Measurements from ENCODE around the gene PRMT7.

PRMT7 gene

DNA sequence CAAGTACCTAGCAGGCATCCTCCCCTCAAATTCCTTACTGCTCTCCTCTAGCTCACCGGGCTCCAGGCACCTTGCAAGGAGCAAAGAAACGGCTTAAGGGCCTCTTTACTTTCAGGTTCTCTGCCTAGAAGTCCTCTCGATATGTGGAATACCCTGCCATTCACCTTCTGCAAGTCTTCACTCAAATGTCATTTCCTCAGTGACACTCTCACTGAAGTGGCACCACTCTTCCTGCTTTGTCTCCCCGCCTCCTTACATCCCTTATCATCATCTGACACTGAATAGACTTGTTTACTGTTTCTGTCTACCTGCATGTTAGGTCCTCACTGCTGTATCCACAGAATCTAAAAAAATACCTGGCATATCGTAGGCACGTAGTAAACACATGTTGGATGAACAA, 1.0 kb upstream of the PRMT7 start:
- DNase-seq = no peak

DNA sequence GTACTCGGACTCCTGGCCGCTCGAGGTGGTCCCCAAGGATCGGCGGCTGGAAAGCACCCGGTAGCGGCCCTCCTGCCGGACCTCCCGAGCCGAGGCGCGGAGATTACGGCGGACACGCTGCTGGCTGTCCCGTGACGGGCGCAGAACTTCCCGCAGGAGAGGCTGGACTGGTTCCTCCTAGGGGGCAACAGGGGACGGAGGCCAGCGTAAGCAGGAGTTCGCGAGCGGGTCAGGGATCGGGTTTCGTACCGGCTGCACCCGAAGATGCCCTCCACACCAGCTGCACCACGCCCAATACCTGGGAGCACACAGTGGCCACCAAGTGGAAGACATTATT, 414 bp upstream of the PRMT7 start:
- peak; percentile 14 for DNase-seq

DNA sequence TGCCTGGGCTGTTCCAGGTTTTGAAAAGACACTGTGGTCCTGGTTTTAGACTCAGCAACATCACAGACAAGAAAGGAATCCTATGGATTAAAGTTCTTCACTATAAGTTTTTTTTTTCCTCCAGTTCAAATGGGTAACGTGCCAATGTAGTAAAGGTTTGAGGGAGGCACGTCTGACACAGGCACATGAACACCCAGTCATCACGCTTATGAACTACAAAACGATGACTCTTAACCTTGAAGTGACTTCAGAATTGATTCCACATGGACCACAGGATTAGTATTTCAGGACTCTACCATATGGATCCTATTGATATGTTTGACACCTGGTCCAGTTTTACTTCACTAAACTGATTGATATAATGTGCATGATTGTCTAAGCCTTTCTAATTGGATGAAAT, 2.3 kb downstream of the PRMT7 start:
- no peak for DNase-seq

DNA sequence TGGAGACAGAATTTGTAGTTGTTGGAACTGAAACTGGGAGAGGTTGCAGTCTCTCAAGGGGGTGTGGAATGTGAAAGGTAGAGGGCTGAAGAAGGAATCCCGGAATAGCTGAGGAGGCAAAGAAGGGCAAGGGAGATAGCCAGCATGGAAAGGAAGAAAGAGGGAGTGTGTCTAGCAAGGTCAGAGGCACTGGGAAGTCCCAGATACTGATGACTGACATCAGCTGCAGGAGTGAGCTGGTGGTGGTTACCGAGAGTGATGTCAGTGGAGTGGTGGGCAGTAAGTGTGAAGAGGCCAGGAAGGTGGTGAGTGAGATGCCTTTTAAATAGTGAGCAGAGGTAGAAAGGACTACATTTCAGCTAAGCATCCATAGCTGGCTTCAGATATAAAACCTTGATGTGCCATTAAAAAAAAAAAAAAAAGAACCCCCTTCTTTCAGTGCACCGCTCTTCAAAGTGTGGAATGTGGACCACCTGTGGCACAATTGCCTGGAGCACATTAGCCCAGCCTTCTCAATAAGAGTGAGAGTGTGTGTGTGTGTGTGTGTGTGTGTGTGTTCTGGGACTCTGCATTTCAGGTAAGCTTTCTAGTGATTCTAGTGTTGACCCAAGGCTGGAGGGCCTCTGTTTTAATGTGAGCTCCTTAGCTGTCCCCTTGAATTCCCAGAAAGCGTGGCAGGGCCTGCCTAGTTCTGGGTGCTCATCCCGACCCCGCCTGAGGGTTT, 8.5 kb downstream of the PRMT7 start:
- peak; percentile 24 for DNase-seq

DNA sequence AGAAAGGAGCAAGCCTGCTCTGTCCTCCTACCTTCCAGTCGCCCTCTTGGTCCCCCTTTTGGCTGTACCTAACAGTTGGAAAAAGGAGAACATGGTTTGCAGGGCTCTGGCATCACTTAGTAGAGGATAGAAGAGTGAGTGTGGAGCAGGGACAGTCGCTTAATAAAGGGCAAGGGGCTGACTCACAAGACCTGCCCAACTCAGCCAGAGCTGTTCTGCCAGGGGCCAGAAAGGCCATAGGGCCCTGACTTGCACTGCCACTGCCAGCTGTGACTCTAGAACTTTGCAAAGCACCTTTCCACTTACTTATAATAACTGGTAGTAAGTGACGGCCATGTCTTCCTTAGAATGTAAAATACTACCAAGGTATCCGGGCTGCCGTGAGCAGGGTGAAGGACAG, 13.5 kb downstream of the PRMT7 start:
- DNase-seq = no peak

DNA sequence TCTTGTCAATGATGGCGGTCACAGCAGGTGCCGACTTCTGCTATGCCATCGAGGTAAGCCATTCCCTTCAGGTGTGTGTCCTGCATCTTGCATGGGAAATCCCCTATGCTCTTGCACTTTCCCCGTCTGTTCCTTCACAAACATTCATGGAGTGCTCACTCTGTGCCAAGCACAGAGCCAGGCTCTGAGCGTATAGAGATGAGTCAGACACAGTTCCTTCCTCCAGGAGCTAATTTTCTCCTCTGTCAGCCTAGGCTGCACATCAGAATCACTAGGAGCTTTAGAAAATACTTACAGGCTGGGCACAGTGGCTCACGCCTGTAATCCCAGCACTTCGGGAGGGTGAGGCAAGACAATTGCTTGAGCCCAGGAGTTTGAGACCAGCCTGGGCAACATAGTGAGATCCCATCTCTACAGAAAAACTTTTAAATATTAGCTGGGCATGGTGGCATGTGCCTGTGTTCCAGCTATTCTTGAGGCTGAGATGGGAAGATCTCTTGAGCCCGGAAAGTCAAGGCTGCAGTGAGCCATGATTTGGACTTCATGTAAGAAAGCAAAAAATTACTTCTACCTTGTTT, 14.1 kb downstream of the PRMT7 start:
- no peak for DNase-seq

DNA sequence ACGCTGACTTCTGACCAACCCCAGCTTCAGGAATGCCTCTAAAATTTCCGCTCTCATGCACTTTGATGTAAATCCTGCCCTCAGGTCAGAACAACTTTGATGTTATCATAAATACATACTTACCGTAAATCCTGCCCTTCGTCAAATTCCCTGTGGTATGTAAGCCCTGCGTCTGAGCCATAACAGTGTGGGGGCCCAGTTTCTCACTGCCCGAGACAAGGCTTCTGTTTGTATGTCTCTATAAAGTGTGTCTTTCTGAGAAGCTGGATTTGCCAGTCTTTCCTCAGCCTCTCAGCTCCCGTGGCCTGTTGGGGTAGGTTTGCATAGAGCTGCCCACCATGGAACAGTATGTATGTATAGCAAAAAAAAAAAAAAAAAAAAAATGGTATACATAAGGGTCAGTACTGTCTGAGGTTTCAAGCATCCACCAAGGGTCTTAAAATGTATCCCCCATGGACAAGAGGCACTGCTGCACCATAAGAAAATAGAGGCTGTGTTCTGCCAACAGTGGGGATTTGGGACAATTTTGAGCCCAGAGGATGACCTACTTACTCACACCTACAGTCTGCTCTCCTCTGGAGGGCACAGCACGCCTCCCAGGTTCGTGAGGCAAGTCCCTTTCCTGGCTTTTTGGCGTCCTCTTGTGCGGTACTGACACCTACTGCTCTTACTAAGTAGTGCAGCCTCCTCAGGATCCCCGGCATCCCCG, 17.5 kb downstream of the PRMT7 start:
- peak; percentile 74 for DNase-seq

DNA sequence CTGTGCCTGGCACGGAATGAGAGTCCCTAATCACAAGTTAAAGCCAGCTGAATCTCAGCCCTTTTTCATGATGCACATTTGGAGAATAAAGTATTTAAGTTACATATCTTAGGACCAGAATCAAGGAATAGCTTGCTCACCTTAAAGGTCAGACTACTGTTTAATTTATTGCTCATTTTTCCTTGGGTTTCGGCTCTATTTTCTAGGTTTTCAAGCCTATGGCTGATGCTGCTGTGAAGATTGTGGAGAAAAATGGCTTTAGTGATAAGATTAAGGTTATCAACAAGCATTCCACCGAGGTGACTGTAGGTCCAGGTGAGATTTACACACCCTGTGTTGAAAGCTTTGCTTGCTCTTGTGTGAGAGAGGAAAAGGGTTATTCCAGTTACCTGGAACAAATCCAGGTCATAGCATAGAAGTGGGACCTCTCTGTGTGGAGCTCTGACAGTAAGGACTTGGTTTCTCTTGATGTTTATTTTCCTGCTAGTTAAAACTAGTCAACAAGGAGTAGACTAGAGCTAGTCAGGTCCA, 18.1 kb downstream of the PRMT7 start:
- DNase-seq = no peak

DNA sequence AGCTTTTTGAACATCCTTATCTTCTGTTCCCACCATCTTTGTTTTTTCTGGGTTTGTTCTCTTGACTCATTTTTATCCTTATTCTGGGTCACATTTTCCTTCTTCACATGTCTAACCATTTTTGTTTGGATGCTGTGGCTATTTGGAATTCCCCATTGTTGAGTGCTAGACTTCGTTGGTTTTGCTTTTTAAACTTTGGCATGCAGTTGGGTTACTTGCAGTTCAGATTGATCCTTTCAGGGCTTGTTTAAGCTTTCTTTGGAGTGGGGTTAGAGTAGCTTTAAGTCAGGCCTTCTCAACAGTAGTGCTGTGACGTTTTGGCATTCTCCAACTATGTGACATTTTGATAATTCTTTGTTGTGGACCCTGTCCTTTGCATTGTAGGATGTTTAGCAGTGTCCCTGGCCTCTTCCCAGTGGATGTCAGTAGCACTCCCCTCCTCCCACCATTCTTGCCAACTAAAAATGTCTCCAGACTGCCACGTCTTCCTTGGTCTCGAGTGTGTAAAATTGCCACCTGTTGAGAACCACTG, 21.1 kb downstream of the PRMT7 start:
- DNase-seq = no peak

DNA sequence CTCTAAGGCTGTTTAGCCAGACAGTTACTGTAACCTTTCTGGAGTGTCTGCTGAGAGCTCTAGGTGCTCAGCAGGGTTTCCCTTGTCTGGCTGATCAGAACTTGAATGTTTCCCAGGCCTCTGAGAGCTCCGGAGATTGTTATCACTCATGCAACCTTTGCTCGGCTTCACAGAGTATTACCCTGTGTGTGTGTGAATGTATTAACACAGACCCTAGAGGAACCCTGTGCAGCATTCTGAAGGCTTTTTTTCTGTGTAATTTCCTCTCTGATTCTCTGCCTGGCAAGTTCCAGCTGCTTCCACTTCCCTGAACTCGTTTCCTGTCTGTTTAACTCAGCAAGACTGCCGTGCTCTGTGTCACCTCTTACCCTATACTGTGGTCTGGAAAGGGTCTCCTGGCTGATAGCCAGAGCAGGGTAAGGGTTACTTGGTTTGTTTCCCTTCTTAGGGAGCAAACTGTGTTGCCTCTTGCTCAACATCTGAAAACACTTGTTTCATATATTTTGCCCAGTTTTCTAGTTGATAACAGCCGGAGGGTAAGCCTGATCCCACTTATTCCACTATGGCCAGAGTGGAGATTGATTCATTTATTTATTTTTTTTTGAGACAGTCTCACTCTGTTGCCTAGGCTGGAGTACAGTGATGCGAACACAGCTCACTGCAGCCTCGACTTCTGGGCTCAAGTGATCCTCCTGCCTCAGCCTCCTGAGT, 21.7 kb downstream of the PRMT7 start:
- DNase-seq = no peak

DNA sequence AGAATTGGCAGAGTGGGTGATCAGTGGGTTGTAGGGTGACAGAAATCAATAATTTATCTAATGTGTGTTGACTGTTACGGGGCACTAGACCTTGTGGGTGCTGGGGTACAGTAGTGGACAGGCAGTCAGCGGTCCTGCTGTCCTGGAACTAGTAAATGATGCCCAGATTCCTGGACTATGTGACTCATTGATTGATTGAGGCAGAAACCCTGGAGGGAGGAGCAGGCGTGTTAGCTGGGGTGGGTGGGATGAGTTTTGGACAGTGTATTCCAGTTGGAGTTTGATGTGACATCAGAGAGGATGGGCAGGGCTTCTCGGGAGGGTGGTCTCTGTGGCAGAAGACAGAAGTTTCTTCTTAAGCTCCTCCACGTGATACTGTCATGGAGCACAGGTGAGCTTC, 24.4 kb downstream of the PRMT7 start:
- no peak for DNase-seq

DNA sequence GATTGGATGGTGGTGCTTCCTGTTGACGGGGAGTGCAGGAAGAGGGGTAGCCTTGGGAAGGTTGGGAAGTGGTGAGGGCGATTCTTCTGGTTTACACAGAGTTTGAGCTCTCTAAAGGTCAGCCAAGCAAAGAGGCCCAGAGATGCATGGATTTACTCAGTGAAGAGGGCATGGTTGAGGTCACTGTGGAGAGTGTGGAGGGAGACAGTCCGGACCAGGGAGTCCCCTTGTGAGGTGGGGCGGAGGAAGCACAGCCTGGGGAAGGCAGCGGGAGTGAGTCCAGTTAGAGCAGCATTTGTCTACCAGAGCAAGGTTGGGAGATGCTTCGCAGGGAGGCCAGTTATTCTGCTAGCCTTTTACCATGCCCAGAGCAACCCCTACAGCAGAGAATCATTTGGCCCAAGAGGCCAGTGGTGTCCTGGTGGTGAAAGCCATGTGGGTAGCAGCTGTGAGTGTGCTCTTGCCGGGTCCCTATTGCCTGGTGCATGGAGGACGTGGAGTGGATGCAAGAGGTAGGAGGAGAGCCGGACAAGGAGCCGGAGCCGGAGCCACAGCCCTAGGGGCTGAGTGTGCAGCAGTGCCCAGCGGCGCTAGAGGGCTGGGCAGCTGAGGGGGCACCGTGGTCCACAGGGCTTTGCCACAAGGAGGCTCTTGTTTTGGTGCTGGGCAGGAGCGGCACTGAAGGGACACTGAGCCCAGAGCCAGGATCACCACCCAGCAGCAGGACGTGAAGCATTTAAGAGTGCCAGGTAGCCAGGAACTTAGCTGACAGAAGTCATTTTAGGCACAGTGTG, 27.7 kb downstream of the PRMT7 start:
- no peak for DNase-seq

DNA sequence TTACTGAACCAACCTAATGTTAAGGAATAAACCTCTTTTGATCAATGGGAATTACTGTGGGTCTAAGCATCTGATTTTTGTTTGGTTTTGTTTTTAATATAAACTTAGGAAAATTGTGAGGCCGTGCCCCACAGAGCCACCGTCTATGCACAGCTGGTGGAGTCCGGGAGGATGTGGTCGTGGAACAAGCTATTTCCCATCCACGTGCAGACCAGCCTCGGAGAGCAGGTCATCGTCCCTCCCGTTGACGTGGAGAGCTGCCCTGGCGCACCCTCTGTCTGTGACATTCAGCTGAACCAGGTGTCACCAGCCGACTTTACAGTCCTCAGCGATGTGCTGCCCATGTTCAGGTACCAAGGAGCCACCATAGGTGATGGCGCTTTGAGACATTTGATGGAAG, 28.4 kb downstream of the PRMT7 start:
- DNase-seq = no peak

DNA sequence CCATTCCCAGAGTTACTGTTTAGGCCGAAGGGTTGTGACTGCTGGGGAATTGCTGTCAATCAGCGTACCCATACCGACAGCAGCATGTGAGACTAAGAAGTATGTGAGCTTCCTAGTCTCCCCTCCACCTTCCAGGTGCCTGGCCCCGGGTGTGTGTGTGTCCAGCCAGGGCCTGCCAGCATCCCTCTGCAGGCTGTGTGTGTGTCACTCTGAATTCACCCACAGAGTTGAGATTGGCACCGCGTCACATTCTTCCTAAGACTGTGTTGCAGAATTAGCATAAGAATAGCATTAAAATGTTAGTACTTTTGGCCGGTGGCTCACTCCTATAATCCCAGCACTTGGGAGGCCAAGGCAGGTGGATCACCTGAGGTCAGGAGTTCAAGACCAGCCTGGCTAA, 31.8 kb downstream of the PRMT7 start:
- DNase-seq = no peak

DNA sequence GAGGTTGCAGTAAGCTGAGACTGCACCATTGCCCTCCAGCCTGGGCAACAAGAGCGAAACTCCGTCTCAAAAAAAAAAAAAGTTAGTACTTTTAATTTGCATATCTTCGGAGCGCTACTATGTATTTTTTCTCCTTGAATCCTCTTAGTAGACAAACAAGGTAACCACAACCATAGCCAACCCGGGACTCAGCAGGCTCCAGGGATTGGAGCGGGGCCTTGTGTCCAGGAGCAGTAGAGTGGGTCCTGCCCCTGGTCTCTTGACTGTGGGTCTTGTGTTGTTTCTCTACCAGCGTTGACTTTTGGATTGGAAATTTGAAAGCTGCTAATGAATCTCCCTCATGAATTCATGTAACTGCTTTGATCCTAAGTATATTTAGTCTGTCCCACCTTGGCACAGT, 32.3 kb downstream of the PRMT7 start:
- DNase-seq = no peak

DNA sequence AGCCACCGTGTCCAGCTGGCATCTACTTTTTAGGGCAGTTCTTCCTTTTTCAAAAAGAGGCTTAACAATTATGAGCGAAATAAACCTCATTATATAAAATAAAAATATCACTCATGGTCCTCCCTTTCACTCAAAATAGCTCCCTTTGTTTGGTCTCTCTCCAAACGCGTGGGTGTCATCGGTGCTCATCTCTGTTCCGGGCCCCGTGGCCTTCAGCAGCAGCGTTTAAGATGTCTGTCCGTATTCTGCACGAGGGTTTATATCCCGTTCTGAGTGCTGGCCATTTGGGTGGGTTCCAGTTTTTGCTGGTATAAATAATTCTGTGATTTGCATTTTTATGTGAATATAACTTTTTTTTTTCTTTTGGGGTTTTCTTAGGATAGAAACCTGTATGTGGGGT, 33.4 kb downstream of the PRMT7 start:
- DNase-seq = no peak

DNA sequence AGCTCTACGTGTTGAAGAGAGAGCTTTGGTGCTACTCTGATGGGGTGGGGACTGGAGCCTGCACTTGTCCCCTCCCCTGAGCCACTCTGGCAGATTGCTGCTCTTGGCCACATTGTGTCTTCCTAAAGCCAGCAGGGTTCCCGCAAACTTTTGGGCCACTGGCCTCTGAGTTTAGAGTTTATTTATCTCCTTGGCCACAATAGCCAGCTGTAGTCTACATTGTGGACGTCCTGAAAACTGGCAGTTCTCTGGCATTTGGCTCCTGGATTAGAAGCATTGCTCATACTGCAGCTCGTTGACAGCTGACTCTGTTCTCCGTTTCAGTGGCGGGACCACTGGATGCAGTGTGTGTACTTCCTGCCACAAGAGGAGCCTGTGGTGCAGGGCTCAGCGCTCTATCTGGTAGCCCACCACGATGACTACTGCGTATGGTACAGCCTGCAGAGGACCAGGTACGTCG, 34.6 kb downstream of the PRMT7 start:
- DNase-seq = no peak

DNA sequence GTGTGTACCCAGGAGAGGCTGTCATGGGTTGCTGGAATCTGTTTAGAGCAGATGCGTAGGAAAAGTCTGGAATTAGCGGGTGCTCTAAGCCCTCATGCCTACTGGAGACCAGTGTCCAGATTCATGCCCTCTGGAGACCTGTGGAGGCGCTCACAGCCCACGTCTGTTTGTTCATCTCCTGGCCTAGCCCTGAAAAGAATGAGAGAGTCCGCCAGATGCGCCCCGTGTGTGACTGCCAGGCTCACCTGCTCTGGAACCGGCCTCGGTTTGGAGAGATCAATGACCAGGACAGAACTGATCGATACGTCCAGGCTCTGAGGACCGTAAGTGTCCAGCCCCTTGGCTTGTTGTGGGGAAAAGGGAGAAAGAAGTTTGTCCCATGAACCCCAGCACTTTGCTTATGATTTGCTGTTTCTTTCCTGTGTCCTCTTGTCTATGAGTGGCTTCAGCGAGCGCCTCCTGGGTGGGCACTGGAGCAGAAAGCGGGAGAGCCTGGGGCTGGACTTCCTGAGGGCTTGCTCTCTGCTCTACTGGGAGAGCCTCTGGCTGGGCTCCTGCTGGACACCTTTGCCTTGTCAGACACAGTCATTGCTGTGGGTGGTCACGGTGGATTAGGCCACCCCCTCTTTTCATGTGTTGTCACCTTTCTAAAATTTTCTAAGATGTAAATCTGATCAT, 35.3 kb downstream of the PRMT7 start:
- DNase-seq = no peak

DNA sequence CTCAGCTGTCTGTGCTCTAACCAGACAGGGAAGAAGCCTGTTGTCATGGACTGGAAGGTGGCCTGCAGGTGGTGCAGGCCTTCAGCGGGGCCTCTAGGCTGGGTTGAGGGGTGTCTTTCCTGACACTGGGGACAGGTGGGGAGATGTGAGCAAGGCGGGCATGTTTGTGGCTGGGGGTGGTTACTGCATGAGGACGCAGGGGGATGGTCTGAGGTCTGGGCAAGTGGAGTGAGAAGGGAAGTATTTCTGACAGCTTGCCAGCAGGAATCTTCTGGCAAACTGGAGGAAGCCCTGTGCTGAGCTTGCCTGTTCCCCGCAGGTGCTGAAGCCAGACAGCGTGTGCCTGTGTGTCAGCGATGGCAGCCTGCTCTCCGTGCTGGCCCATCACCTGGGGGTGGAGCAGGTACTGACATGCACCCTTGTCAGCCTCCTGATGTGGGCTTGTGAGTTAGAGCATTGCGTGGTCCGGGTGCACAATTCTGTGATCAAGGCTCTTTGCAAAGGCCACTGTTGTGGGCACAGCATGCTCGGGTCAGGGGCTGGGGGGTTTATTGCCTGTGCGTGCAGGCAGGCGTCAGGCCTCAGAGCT, 36.2 kb downstream of the PRMT7 start:
- DNase-seq = no peak

DNA sequence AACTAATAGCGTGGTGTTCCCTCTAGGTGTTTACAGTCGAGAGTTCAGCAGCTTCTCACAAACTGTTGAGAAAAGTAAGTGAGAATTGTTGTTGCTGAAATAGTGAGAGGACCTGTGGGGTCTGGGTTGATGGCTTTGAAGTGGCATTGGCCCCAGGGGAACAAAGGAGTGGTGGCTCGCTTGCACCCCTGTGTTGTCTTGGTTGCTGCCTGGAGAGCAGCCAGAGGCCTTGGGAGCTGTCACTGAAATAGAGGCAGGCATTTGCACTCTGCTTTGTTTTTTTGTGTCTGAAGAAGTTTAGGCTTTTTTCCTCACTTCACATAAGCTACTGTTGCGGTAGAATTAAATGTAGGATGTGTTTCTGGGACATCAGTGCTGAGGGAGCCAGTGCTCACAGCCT, 36.8 kb downstream of the PRMT7 start:
- no peak for DNase-seq

DNA sequence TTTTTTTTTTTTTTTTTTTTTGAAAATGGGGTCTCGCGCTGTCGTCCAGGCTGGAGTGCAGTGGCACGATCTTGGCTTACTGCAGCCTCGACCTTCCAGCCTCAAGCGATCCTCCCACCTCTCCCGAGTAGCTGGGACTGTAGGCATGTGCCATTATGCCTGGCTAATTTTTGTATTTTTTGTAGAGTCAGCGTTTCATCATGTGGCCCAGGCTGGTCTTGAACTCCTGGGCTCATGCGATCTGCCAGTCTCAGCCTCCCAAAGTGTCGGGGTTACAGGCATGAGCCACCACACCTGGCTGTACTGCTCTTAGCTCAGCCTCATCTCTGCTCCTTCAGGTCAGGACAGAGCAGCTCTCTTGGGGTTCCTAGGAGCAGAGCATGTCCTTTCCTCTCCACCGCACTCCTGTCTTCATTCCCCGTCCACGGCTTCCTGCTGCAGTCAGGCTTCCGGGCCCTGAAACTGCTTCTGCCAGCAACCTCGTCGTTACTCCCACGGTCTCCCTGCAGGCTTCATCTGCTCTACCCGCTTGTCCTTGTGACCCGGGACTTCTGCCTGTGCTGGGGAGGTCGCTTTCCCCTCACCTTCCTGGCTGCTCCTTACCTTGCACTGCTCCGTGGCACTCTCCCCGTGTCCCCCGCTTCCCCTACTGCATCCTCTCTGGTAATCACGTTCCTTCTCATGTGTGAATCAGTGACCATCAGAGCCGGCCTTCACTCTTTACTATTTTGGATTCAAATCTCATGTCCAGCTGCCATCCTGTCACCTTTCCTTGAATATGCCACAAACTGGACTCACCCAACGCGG, 38.0 kb downstream of the PRMT7 start:
- no peak for DNase-seq

All from activated naive CD4-positive, alpha-beta T cell treated with anti-CD3 and anti-CD28 coated beads, Interleukin-2, amount 50 U/mL, for 16 hours (primary cell).